RWPE1 (cell line): ENCODE results near the gene COA1.

Experiments used
- CTCF ChIA-PET: fragments of 350-600 bp; sonication (Branson Sonifier 250); formaldehyde crosslinking; extraction: SDS; loops from one replicate; lab custom pipeline; 2021; lab: Yijun Ruan, JAX
- POLR2A ChIA-PET: fragments of 400-600 bp; formaldehyde crosslinking; extraction: SDS; loops from one replicate; lab custom pipeline; 2020; ENCODE audit warnings: antibody characterized with exemption; ENCODE audit not compliant: low non-redundant PET; lab: Yijun Ruan, JAX
- DNase-seq: peaks from one replicate; pipeline ENCODE4 v3.0.0; 2012; ENCODE audit warnings: low spot score
- H3K27ac ChIP-seq: fragments of 450-650 bp; 2 replicates; pipeline ENCODE4 v1.5.1; 2017
- TF ChIP-seq, protein P1 (sequence below): fragments of 450-650 bp; conservative IDR thresholded peaks from 2 replicates; pipeline ENCODE4 v1.5.1; 2017; ENCODE audit warnings: low read depth, mild to moderate bottlenecking

The COA1 gene

GRCh38 chr7:43659549-43659896 lies 69.8 kb downstream of the COA1 start:
- ChIA-PET CTCF (no interaction called here), POLR2A (no interaction called here)
- TF ChIP-seq, protein P1, sequence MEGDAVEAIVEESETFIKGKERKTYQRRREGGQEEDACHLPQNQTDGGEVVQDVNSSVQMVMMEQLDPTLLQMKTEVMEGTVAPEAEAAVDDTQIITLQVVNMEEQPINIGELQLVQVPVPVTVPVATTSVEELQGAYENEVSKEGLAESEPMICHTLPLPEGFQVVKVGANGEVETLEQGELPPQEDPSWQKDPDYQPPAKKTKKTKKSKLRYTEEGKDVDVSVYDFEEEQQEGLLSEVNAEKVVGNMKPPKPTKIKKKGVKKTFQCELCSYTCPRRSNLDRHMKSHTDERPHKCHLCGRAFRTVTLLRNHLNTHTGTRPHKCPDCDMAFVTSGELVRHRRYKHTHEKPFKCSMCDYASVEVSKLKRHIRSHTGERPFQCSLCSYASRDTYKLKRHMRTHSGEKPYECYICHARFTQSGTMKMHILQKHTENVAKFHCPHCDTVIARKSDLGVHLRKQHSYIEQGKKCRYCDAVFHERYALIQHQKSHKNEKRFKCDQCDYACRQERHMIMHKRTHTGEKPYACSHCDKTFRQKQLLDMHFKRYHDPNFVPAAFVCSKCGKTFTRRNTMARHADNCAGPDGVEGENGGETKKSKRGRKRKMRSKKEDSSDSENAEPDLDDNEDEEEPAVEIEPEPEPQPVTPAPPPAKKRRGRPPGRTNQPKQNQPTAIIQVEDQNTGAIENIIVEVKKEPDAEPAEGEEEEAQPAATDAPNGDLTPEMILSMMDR: no peak
- no peak for DNase-seq
- no peak overlapping the region for H3K27ac ChIP-seq

DNA sequence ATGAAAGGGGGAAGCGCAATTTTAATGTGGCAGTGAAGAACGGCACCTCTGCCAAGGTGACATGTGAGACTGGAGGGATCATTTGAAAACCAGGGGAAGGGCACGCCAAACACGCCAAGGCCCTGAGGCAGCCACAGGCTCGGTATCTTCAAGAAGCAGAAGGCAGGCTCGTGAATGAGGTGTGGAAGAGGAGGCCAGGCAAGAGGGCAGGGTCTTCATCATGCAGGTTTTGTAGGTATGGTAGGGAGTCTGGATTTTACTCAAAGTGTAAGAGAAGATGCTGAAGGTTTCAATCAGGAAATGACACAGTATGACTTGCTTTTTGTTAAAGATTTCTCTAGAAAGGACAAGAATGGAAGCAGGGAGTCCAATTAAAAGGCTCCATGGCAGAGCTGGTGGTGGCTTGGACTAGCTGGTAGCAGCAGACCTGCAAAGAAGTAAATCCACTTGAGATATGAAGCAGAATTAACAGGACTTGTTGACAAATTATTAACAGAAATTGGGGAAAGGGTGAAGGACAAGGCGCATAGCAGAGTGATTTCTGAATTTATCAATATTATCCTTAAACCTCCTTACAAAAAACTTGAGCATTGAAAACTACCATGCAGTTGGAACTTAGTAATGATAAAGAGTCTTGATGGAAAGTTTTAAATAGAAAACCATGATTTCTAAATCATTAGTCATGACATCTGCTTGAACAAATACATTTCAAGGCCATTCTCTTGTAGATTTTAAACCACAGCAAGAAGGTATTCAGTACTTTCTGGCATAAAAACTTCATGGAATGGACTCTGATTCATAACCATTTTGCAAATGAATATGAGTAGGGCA lies 70.4 kb downstream of the COA1 start:
- ChIA-PET CTCF (interaction anchor here (0.6 kb wide), 1 partner anchor 11 kb away, joined by 4 read pairs; no protein-coding TSS in a partner anchor), POLR2A (no interaction called here)
- peak; percentile 42 for DNase-seq
- TF ChIP-seq, protein P1: no peak
- H3K27ac ChIP-seq: peak overlapping the region; percentile 67

GRCh38 chr7:43656997-43657396 lies 72.3 kb downstream of the COA1 start:
- TF ChIP-seq, protein P1: no peak
- CTCF ChIA-PET: no interaction called here
- DNase-seq: no peak
- POLR2A ChIA-PET: no interaction called here
- H3K27ac ChIP-seq: no peak overlapping the region

DNA sequence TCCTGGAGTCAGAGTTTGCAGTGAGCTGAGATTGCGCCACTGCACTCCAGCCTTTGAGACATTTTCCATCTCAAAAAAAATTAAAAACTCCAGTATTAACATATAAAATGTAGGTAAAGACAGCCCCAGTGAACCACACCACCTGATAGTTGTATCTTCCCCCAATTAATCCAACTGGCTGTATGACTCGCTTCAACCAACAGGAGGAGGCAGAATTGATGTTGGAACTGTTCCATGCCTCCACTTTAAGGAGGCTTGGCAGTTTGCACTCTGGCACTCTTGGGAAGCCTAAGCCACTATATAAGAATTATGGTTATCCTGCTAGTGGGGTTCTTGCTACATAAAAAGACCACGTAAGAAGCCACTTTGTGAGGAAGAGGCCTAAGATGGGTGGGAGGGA lies 73.7 kb downstream of the COA1 start:
- CTCF ChIA-PET: no interaction called here
- POLR2A ChIA-PET: no interaction called here
- DNase-seq: no peak
- no peak overlapping the region for H3K27ac ChIP-seq
- TF ChIP-seq, protein P1: no peak

- ChIA-PET CTCF (interaction anchor here (0.9 kb wide), 1 partner anchor 71 kb away, joined by 3 read pairs; the partner anchor contains the start of gene STK17A), POLR2A (no interaction called here)
- no peak overlapping the region for H3K27ac ChIP-seq
- TF ChIP-seq, protein P1: no peak
- DNase-seq: no peak
Measured at GRCh38 chr7:43653891-43654504, 75.3 kb downstream of the COA1 start.

GRCh38 chr7:43653466-43653865 lies 75.9 kb downstream of the COA1 start:
- POLR2A ChIA-PET: no interaction called here
- H3K27ac ChIP-seq: no peak overlapping the region
- TF ChIP-seq, protein P1: no peak
- no peak for DNase-seq
- CTCF ChIA-PET: interaction anchor here (0.9 kb wide), 1 partner anchor 71 kb away, joined by 3 read pairs; the partner anchor contains the start of gene STK17A
